OCI-LY1 (cell line): Measurements from ENCODE around the gene LGR4.

Experiments
- H2AFZ ChIP-seq: fragments of 200-600 bp; sonication (generic), shearing (Covaris generic); 2 replicates; pipeline ENCODE4 v1.6.0; 2014; ENCODE audit warnings: antibody characterized with exemption, mild to moderate bottlenecking, low read length
- H3F3A ChIP-seq: fragments of 200-600 bp; sonication (generic), shearing (Covaris generic); 2 replicates; pipeline ENCODE4 v1.6.0; 2014; ENCODE audit warnings: mild to moderate bottlenecking, antibody characterized with exemption, low read length, moderate library complexity; ENCODE audit not compliant: insufficient read depth
- H3K27ac ChIP-seq: fragments of 200-600 bp; sonication (generic); 2 replicates; pipeline ENCODE4 v1.5.1; 2014; ENCODE audit warnings: low read length, mixed run types, mild to moderate bottlenecking, low read depth; ENCODE audit not compliant: poor library complexity, severe bottlenecking
- H3K27me3 ChIP-seq: fragments of 200-600 bp; sonication (generic); 2 replicates; pipeline ENCODE4 v1.6.0; 2014; ENCODE audit warnings: antibody characterized with exemption, mild to moderate bottlenecking, low read length, moderate library complexity; ENCODE audit not compliant: insufficient read depth
- H3K36me3 ChIP-seq: fragments of 200-600 bp; sonication (generic); 2 replicates; pipeline ENCODE4 v1.6.1; 2014; ENCODE audit warnings: mild to moderate bottlenecking, antibody characterized with exemption, low read length, moderate library complexity, mixed read lengths; ENCODE audit not compliant: insufficient read depth
- H3K4me1 ChIP-seq: fragments of 200-600 bp; sonication (generic); 2 replicates; pipeline ENCODE4 v1.5.1; 2014; ENCODE audit warnings: mild to moderate bottlenecking, low read length, moderate library complexity; ENCODE audit not compliant: insufficient read depth, severe bottlenecking
- H3K4me2 ChIP-seq: fragments of 200-600 bp; sonication (generic), shearing (Covaris generic); 2 replicates; pipeline ENCODE4 v1.6.1; 2014; ENCODE audit warnings: low read length
- H3K4me3 ChIP-seq: fragments of 200-600 bp; sonication (generic); 2 replicates; pipeline ENCODE4 v1.5.1; 2014; ENCODE audit warnings: low read length, low read depth, mild to moderate bottlenecking, mixed read lengths; ENCODE audit not compliant: poor library complexity, severe bottlenecking
- H3K79me2 ChIP-seq: fragments of 200-600 bp; shearing (Covaris generic); 2 replicates; pipeline ENCODE4 v1.6.1; 2016; ENCODE audit warnings: mixed run types, low read length, mixed read lengths; ENCODE audit not compliant: insufficient read depth
- H3K9ac ChIP-seq: fragments of 200-600 bp; sonication (generic), shearing (Covaris generic); 2 replicates; pipeline ENCODE4 v1.6.1; 2014; ENCODE audit warnings: mild to moderate bottlenecking, low read length, mixed read lengths
- H3K9me2 ChIP-seq: fragments of 200-600 bp; sonication (generic), shearing (Covaris generic); 2 replicates; pipeline ENCODE4 v1.6.1; 2014; ENCODE audit warnings: low read depth, mild to moderate bottlenecking, low read length, mixed read lengths
- H3K9me3 ChIP-seq: fragments of 200-600 bp; shearing (Covaris generic); 2 replicates; pipeline ENCODE4 v1.6.1; 2014; ENCODE audit warnings: low read length, mixed read lengths
- H4K20me1 ChIP-seq: fragments of 200-600 bp; sonication (generic), shearing (Covaris generic); 2 replicates; pipeline ENCODE4 v1.6.0; 2016; ENCODE audit warnings: mild to moderate bottlenecking, low read length; ENCODE audit not compliant: insufficient read depth
- CTCF ChIP-seq: fragments of 200-600 bp; sonication (generic), shearing (Covaris generic); IDR thresholded peaks from 2 replicates; pipeline ENCODE4 v1.5.1; 2017; ENCODE audit warnings: mild to moderate bottlenecking, antibody characterized with exemption, low read length, moderate library complexity, mixed read lengths
- EZH2 ChIP-seq: fragments of 200-600 bp; sonication (generic), shearing (Covaris generic); IDR thresholded peaks from 2 replicates; pipeline ENCODE4 v1.8.0; 2017; ENCODE audit warnings: borderline replicate concordance, mixed run types, mild to moderate bottlenecking, antibody characterized with exemption, low read length, moderate library complexity, mixed read lengths

The LGR4 gene

DNA sequence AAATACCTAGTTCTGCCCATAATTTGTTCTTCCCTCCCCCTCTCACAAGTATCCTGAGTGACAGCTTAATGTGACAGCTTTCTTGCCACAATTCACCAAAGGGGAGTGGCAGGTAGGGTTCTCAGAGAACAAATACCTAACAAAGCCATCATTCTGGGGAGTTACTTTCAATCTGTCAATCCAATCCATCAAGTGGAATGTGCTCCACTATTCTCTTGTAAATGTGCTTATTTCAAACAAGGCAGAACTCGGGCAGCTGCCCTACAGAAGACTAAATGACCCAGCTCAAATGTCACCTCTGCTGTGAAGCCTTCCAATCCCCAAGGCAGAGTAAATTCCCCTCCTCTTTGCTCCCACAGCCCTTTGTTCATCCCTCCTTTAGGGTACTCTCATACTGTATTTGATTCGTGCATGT, 27.8 kb downstream of the LGR4 start:
- Histone ChIP-seq H3K27me3 (no peaks in the 10 kb centered on the region), H3K4me2 (no peak overlapping the region), H2AFZ (no peak overlapping the region), H3K9ac (no peak overlapping the region), H3K27ac (no peak overlapping the region), H3K79me2 (no peaks in the 10 kb centered on the region), H4K20me1 (no peaks in the 10 kb centered on the region), H3K9me2 (no peaks in the 10 kb centered on the region), H3K4me1 (no peaks in the 10 kb centered on the region), H3K9me3 (no peaks in the 10 kb centered on the region), H3F3A (no peaks in the 10 kb centered on the region), H3K36me3 (no peaks in the 10 kb centered on the region), H3K4me3 (no peak overlapping the region)
- no peak for TF ChIP-seq CTCF
- TF ChIP-seq EZH2: no peak

DNA sequence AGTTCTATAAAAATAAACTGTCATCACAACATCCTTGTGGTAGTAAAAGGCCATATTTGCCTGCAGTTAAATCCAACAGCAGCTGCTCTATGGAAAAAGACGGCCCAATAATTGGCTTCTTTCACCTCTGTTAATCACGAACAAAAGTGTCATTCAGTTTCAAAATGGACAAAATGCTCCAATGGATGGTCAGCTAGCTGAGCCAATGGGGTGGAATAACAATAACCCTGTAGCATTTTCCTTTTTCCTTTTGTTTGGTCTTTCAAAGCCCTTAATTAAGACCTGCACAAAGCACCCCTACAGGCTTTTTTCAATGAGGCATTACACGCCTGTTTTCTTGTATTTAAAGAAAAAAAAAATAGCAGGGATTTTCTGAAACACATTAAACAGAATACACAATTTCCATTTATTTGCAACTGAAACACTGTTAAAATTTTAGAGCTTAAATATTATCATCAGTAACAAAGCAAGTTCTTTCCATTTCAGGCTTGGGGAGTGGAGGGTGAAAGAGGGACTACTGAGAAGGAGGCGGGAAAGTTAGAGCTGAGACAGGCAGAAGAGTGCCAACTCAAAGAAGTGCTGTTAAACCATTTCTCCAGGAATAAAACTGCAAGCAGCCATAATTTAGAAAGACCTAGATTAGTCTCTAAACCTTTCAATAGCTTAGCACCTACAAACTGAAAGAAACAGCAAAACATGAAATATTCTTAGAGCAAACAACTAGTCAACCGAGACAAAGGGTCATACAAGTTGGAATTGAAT, 28.7 kb downstream of the LGR4 start:
- no peaks in the 10 kb centered on the region for H3K4me1 ChIP-seq
- H3K36me3 ChIP-seq: no peaks in the 10 kb centered on the region
- no peak overlapping the region for H3K27ac ChIP-seq
- H3K79me2 ChIP-seq: no peaks in the 10 kb centered on the region
- no peaks in the 10 kb centered on the region for H3K9me3 ChIP-seq
- no peaks in the 10 kb centered on the region for H4K20me1 ChIP-seq
- H3F3A ChIP-seq: no peaks in the 10 kb centered on the region
- H3K9me2 ChIP-seq: no peaks in the 10 kb centered on the region
- no peak overlapping the region for H2AFZ ChIP-seq
- H3K27me3 ChIP-seq: no peaks in the 10 kb centered on the region
- no peak overlapping the region for H3K9ac ChIP-seq
- no peak overlapping the region for H3K4me3 ChIP-seq
- no peak for TF ChIP-seq EZH2
- TF ChIP-seq CTCF: no peak
- no peak overlapping the region for H3K4me2 ChIP-seq

DNA sequence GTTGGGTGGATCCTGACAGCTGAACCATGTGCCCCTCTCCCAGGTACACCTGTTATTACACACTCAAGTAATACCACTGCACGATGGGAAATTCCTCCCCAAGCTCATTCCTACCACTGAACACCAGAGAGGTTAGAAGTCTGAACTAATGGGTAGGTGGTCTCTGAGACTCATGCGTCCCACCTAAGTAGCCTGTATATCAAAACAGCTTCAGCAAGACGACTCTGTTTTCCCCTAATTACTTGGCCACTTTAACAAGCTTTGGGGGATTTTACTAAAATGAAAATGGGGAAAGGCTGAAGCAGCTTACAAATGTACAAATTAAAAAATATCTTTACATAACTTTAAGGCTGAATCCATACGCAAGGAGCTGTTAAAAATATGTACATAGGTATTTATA, 29.4 kb downstream of the LGR4 start:
- Histone ChIP-seq H3K4me2 (no peak overlapping the region), H3K4me1 (no peaks in the 10 kb centered on the region), H3K36me3 (no peaks in the 10 kb centered on the region), H3K4me3 (no peak overlapping the region), H4K20me1 (no peaks in the 10 kb centered on the region), H3K27ac (no peak overlapping the region), H3K9me2 (no peaks in the 10 kb centered on the region), H3K79me2 (no peaks in the 10 kb centered on the region), H2AFZ (no peak overlapping the region), H3K9me3 (no peaks in the 10 kb centered on the region), H3K9ac (no peak overlapping the region), H3K27me3 (no peaks in the 10 kb centered on the region), H3F3A (no peaks in the 10 kb centered on the region)
- no peak for TF ChIP-seq CTCF
- no peak for TF ChIP-seq EZH2
